Kidney (tissue), 14 donors: Measurements from ENCODE around the gene MEGF6. TPM values are rescaled to one million over a fixed set of nuclear protein-coding genes. Genes with fewer than 3 reads are reported as not detected.

Experiments used
- DNase-seq, 5 donors: peaks; one replicate each; pipeline ENCODE4 v3.0.0-alpha.2; 2013 to 2020
- FAIRE-seq: peaks from 2 replicates; lab custom pipeline; 2012; peaks lifted over from hg19 to GRCh38; lab: Jason Lieb, UNC
- H3K27ac ChIP-seq, 2 donors: one replicate each; pipeline ENCODE4 v1.7.0; 2013; ENCODE audit warnings: low read depth in 2 of 2, low read length in 2 of 2, inconsistent platforms in 1 of 2
- H3K27me3 ChIP-seq: one replicate; pipeline ENCODE4 v1.7.1; 2013; ENCODE audit warnings: low read length, inconsistent platforms; ENCODE audit not compliant: control insufficient read depth, insufficient read depth
- H3K36me3 ChIP-seq, 3 donors: one replicate each; pipeline versions ENCODE4 v1.7.0 to v1.7.1; 2013; ENCODE audit warnings: low read length in 3 of 3, control low read depth in 1 of 3, inconsistent platforms in 1 of 3; ENCODE audit not compliant: insufficient read depth in 3 of 3, control insufficient read depth in 2 of 3
- H3K4me1 ChIP-seq, 3 donors: one replicate each; pipeline versions ENCODE4 v1.7.0 to v1.7.1; 2013; ENCODE audit warnings: low read length in 3 of 3, inconsistent platforms in 1 of 3, low read depth in 1 of 3; ENCODE audit not compliant: control insufficient read depth in 2 of 3, insufficient read depth in 2 of 3
- H3K4me3 ChIP-seq, 3 donors: one replicate each; pipeline versions ENCODE4 v1.7.0 to v1.8.1; 2013; ENCODE audit warnings: low read length in 3 of 3, control low read depth in 1 of 3, inconsistent platforms in 1 of 3
- H3K9ac ChIP-seq, 3 donors: one replicate each; pipeline versions ENCODE4 v1.7.0 to v1.7.1; 2013; ENCODE audit warnings: low read length in 3 of 3, control low read depth in 1 of 3, inconsistent platforms in 1 of 3
- H3K9me3 ChIP-seq, 3 donors: one replicate each; pipeline versions ENCODE4 v1.7.0 to v1.7.1; 2013; ENCODE audit warnings: low read length in 3 of 3, control low read depth in 1 of 3, inconsistent platforms in 1 of 3; ENCODE audit not compliant: control insufficient read depth in 2 of 3, insufficient read depth in 1 of 3
- intact Hi-C: fragments of 100-400 bp; cut with DNase I; formaldehyde crosslinking; loops from one replicate; pipeline ENCODE4 v1.11.1; 2022
- polyA plus RNA-seq: library from polyadenylated mRNA; stranded (reverse); fragments of 350-450 nt; fragmentation: Illumina TruSeq; extraction: RNeasy Lipid Tissue Mini Kit (QIAGEN cat#74804); gene quantifications from one replicate; pipeline ENCODE4 v1.2.3, GENCODE V29; 2014; ENCODE audit warnings: low read depth, low replicate concordance; ENCODE audit not compliant: insufficient read depth
- total RNA-seq: library from RNA; stranded (reverse); fragmentation: NEBNext Ultra II Directional; extraction: Animal tissue kit (Norgen Biotek cat#: 25700); gene quantifications from one replicate; pipeline ENCODE4 v1.2.1, GENCODE V29; 2021
- TF ChIP-seq, protein P1 (sequence below): IDR thresholded peaks from 3 replicates; pipeline ENCODE4 v1.5.1; 2012; ENCODE audit warnings: mild to moderate bottlenecking, moderate library complexity, borderline replicate concordance; ENCODE audit not compliant: insufficient read depth; ENCODE audit errors: extremely low read depth
- donor health status: control.
- donor health status: control.
- donor health status: control.
- donor health status: control.
- donor health status: control.
- donor health status: DM: yes; HTN: yes; CAD: no.
- donor health status: Normal renal cell carcinoma (clear cell type).

Gene MEGF6
- total and polyA plus RNA-seq, 2 donors from 2014 or later = 2.8 to 10.9 TPM

DNA sequence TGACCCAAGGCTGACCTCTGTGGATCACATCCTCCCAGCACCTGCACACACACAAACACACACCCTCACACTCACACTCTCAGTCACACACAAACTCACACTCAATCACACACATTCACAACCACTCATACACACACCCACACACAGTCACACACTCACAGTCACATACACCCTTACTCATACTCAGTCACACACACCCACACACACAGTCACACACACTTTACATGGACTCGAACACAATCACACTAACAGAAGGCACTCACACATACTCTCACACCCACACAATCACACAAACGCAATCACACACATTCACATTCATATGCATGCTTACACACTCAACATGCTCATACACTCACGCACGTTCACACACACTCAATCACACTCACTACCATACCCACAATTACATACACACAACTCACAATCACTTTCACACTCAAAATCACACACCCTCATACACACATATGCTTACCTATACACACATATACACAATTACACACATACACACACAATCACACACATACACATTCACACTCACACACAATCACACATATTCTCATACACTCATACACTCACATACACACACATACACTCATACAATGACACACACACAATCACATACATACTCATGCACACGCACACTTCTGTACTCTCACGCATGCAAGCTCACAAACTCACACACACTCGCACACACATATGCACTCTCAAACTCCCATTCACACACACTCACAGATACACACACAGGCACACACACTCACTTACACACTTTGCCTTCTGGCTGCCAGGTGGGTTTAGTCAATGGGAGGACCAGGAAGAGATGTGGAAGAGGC is 6.1 kb downstream of the MEGF6 start:
- DNase-seq = no peak
- intact Hi-C loops = no loop called here
- Histone ChIP-seq H3K4me1 (no peaks in the 10 kb centered on the region), H3K9ac (no peak overlapping the region), H3K27me3 (no peaks in the 10 kb centered on the region), H3K27ac (no peak overlapping the region), H3K4me3 (no peak overlapping the region), H3K9me3 (no peaks in the 10 kb centered on the region), H3K36me3 (no peaks in the 10 kb centered on the region)
- TF ChIP-seq, protein P1, sequence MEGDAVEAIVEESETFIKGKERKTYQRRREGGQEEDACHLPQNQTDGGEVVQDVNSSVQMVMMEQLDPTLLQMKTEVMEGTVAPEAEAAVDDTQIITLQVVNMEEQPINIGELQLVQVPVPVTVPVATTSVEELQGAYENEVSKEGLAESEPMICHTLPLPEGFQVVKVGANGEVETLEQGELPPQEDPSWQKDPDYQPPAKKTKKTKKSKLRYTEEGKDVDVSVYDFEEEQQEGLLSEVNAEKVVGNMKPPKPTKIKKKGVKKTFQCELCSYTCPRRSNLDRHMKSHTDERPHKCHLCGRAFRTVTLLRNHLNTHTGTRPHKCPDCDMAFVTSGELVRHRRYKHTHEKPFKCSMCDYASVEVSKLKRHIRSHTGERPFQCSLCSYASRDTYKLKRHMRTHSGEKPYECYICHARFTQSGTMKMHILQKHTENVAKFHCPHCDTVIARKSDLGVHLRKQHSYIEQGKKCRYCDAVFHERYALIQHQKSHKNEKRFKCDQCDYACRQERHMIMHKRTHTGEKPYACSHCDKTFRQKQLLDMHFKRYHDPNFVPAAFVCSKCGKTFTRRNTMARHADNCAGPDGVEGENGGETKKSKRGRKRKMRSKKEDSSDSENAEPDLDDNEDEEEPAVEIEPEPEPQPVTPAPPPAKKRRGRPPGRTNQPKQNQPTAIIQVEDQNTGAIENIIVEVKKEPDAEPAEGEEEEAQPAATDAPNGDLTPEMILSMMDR = no peak
- FAIRE-seq = no peak

DNA sequence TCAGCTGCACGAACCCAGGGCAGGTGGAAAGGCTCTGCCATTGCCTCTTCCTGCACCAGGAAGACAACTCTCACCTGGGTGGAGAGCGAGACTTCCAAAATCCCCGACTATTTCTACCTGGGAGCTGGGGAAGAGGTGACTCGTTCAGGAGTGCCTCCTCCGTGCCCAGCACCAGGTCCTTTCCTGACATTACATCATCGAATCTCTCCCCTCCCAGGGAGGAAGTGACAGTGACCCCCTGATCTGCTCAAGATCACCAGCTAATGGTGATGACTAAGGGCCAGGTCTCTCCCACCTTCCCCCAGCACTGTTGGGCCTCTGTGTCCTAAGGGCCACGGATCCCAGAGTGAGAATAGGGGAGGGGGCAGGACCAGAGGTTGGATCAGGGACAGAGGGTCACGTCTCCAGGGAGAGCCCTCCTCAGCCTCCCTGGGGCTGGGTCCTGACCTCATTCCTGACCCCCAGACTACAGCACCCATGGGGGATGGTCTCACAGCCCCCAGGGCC is 6.8 kb downstream of the MEGF6 start:
- H3K9ac ChIP-seq = no peak overlapping the region
- H3K27me3 ChIP-seq = no peaks in the 10 kb centered on the region
- H3K36me3 ChIP-seq = no peaks in the 10 kb centered on the region
- H3K4me1 ChIP-seq = no peaks in the 10 kb centered on the region
- TF ChIP-seq, protein P1 = no peak
- H3K9me3 ChIP-seq = no peaks in the 10 kb centered on the region
- FAIRE-seq (no peak), DNase-seq (no peak)
- intact Hi-C loops = no loop called here
- no peak overlapping the region for H3K27ac ChIP-seq
- no peak overlapping the region for H3K4me3 ChIP-seq

DNA sequence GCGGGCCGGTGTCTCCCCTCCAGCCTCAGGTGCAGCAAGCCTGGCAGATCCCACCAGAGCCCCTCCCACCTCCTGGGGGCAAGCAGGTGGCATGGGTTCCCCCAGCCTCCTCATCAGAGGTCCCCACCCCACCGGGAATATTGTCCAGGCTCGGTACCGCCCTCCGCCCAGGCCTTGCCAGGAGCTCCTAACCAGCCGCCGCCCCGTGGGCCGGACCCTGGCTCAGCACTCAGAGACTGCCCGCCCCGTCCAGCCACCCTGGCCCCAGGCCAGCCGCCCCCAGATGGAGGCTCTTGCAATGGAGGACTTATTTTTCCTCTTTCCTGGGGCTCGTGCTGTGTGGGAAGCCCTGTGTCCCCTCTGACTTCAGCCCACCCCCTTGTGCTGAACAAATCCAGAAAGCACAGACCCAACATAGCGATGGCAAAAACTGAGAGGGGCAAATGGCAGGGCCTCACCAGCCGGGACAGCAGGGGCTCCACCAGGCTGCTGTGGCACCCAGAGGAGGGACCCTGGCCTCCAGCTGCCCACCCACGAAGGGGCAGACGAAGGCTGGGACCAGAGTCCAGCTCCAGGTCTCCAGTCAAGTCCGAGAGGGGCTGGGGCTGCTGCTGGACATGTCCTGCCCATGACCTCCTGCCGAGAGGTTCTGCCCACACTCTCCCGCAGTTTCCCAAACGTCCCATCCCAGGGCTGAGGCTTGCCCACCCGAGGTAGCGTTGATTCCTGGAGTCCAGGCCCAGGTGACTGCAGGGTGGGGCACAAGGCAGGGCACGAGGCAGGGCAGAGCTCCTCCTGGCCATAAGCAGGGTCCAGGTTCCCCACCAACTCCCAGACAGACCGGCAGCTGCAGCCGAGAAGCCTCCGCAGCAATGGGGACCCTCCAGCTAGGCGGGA is 7.5 kb downstream of the MEGF6 start:
- Histone ChIP-seq H3K36me3 (no peaks in the 10 kb centered on the region), H3K9ac (no peak overlapping the region), H3K27me3 (no peaks in the 10 kb centered on the region), H3K4me1 (no peaks in the 10 kb centered on the region), H3K4me3 (no peak overlapping the region), H3K27ac (no peak overlapping the region), H3K9me3 (no peaks in the 10 kb centered on the region)
- TF ChIP-seq, protein P1 = no peak
- intact Hi-C loops = no loop called here
- no peak for DNase-seq
- FAIRE-seq = no peak
